Heart right ventricle (tissue), 16 donors: Measurements from ENCODE around the gene TPRKB. TPM values are rescaled to one million over a fixed set of nuclear protein-coding genes. Genes with fewer than 3 reads are reported as not detected.

Experiments used
- ATAC-seq, 8 donors: fragments of 200-7000 bp; cut with Tn5 transposase; one replicate each; pipeline ENCODE4 v1.9.1; 2020; ENCODE audit warnings: mild to moderate bottlenecking in 8 of 8, moderate library complexity in 8 of 8, moderate number of reproducible peaks in 1 of 8
- DNase-seq, 2 donors: peaks; one replicate each; pipeline ENCODE4 v3.0.0-alpha.2; 2020
- H3K27ac ChIP-seq, 10 donors: fragments of 200-600 bp; sonication (generic) in 2 of 10; one replicate each; pipeline versions ENCODE4 v1.5.0 to v1.8.0; 2020 to 2022; ENCODE audit warnings: mild to moderate bottlenecking in 3 of 10
- H3K27me3 ChIP-seq, 7 donors: fragments of 200-600 bp; one replicate each; pipeline ENCODE4 v1.8.0; 2021 to 2022; ENCODE audit warnings: mild to moderate bottlenecking in 2 of 7
- H3K36me3 ChIP-seq, 9 donors: fragments of 200-600 bp; sonication (generic) in 1 of 9; one replicate each; pipeline versions ENCODE4 v1.5.0 to v1.8.0; 2020 to 2022; ENCODE audit warnings: mild to moderate bottlenecking in 2 of 9
- H3K4me1 ChIP-seq, 9 donors: fragments of 200-600 bp; sonication (generic) in 1 of 9; one replicate each; pipeline versions ENCODE4 v1.5.0 to v1.8.0; 2020 to 2022; ENCODE audit warnings: mild to moderate bottlenecking in 4 of 9
- H3K4me3 ChIP-seq, 10 donors: fragments of 200-600 bp; sonication (generic) in 2 of 10; one replicate each; pipeline versions ENCODE4 v1.5.0 to v1.8.0; 2020 to 2022; ENCODE audit warnings: mild to moderate bottlenecking in 7 of 10, moderate library complexity in 2 of 10
- H3K9me3 ChIP-seq, 11 donors: fragments of 200-600 bp in 10 of 11; sonication (generic) in 2 of 11; one replicate each; pipeline versions ENCODE4 v1.5.0 to v1.8.0; 2013 to 2022; ENCODE audit warnings: mild to moderate bottlenecking in 2 of 11, control low read depth in 1 of 11, moderate library complexity in 1 of 11
- WGBS, 2 donors: extraction: QIAGEN DNeasy Blood & Tissue Kit; methylation state at CpG; one replicate each; pipeline ENCODE4 v1.1.7; 2013; ENCODE audit warnings: inconsistent platforms in 1 of 2; 5-methylcytosine and 5-hydroxymethylcytosine counted together
- intact Hi-C, 10 donors: fragments of 100-400 bp; cut with DNase I; formaldehyde crosslinking; loops; one replicate each; pipeline versions ENCODE4 v1.11.1 to v1.14.2; 2022
- polyA plus RNA-seq, 2 donors: library from polyadenylated mRNA; stranded (reverse); fragments of 200-250 nt; gene quantifications; one replicate each; pipeline ENCODE4 v1.2.3, GENCODE V29; 2013
- total RNA-seq, 10 donors: library from RNA; stranded (reverse); fragmentation: NEBNext Ultra II Directional in 3 of 10; extraction: Animal tissue kit (Norgen Biotek cat#: 25700) in 3 of 10; gene quantifications; one replicate each; pipeline versions ENCODE4 v1.2.1 to v1.2.4, GENCODE V29; 2021 to 2023
- TF ChIP-seq, protein P1 (sequence below), 9 donors: fragments of 200-600 bp; sonication (generic) in 2 of 9; IDR thresholded peaks; one replicate each; pipeline versions ENCODE4 v1.5.0 to v1.8.0; 2021 to 2022; ENCODE audit warnings: antibody characterized with exemption in 9 of 9, mild to moderate bottlenecking in 5 of 9, moderate library complexity in 1 of 9
- donor health status: Arrhythmogenic right ventricular cardiomyopathy.
- donor health status: ischemic (EF 13 %, LVEDD 7.1; RV severe dilation, severe dysfunction).
- donor health status: healthy with polysubstance abuse.
- donor health status: DM: no; HTN: yes; CAD: no.
- donor health status: DM: no; HTN: no; CAD: no.
- donor health status: ischemic (EF 25% LVEDD 6.9; RV normal size, moderate dysfunction).
- donor health status: ischemic (EF 25% LVEDD 5.7; RV mildly dilated, moderate dysfunction).
- donor health status: healthy.
- donor health status: DM: yes; HTN: yes; CAD: no.
- donor health status: Ischemic cardiomyopathy.
- donor health status: ischemic (EF 35%, LVEDD 5.7; RV mildly dilated, moderate dysfunction).
- donor health status: nonischemic (EF 11% LVEDD 7.7; RV severe dilation, severe dysfunction).
- donor health status: DM: yes; HTN: yes; CAD: no.
- donor health status: PGD.
- donor health status: ischemic (EF 29% LVEDD 5.4; RV normal size, mild dysfunction).
- donor health status: nonischemic (EF 23%, LVEDD 6.1; RV moderate dilation, normal function).

TPRKB gene
- total and polyA plus RNA-seq, 12 donors = 17.1 to 83.2 (median 20.8) TPM

- Histone ChIP-seq H3K4me3 (no peak overlapping the region), H3K9me3 (no peaks in the 10 kb centered on the region), H3K27ac (no peak overlapping the region), H3K36me3 (peaks cover 0 to 100% (median 61%) of the 10 kb centered on the region in 9 donors), H3K4me1 (peaks cover 0 to 12% (median 4%) of the 10 kb centered on the region in 9 donors), H3K27me3 (no peaks in the 10 kb centered on the region)
- intact Hi-C loops = loop anchor here in 2 of 10 donors (10.0 kb wide), 1 partner anchor 78 kb away; no protein-coding TSS in a partner anchor
- DNase-seq = no peak
- TF ChIP-seq, protein P1, sequence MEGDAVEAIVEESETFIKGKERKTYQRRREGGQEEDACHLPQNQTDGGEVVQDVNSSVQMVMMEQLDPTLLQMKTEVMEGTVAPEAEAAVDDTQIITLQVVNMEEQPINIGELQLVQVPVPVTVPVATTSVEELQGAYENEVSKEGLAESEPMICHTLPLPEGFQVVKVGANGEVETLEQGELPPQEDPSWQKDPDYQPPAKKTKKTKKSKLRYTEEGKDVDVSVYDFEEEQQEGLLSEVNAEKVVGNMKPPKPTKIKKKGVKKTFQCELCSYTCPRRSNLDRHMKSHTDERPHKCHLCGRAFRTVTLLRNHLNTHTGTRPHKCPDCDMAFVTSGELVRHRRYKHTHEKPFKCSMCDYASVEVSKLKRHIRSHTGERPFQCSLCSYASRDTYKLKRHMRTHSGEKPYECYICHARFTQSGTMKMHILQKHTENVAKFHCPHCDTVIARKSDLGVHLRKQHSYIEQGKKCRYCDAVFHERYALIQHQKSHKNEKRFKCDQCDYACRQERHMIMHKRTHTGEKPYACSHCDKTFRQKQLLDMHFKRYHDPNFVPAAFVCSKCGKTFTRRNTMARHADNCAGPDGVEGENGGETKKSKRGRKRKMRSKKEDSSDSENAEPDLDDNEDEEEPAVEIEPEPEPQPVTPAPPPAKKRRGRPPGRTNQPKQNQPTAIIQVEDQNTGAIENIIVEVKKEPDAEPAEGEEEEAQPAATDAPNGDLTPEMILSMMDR (IDR thresholded peaks at IDR 0.05) = no peak
- no peak for ATAC-seq
Observed at GRCh38 chr2:73772819-73773218, 35.7 kb upstream of the TPRKB start.

DNA sequence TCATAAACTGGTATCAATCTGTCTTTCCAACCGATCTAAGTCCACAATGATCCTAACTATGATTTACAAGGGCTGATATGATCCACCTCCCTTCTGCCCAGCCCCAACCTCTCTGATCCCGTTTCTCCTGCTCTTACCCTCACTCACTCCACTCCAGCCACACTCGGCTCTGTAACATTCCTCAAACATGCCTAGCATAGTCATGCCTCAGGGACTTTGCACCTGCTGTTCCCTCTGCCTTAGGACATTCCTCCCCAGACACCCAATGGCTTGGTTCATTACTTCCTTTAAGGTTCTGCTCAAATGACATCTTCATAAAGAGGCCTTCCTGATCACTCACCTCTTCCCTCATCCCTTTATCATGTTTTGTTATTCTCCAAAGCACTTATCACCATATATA, 33.6 kb upstream of the TPRKB start:
- no peak for DNase-seq
- WGBS, 2 donors = 82 to 92% methylated on average over 3 of the region's 3 CpGs
- H3K4me3 ChIP-seq = no peak overlapping the region
- H3K27ac ChIP-seq = no peak overlapping the region
- ATAC-seq = no peak
- intact Hi-C loops = loop anchor here in 2 of 10 donors (10.0 kb wide), 1 partner anchor 76 kb away; no protein-coding TSS in a partner anchor
- peaks cover 0 to 4% (median 0%) of the 10 kb centered on the region in 9 donors for H3K4me1 ChIP-seq
- H3K9me3 ChIP-seq = no peaks in the 10 kb centered on the region
- TF ChIP-seq, protein P1 (IDR thresholded peaks at IDR 0.05) = no peak
- no peaks in the 10 kb centered on the region for H3K27me3 ChIP-seq
- H3K36me3 ChIP-seq = peaks cover 0 to 100% (median 68%) of the 10 kb centered on the region in 9 donors

- ATAC-seq (no peak), DNase-seq (no peak)
- Histone ChIP-seq H3K4me1 (peaks cover 0 to 4% (median 0%) of the 10 kb centered on the region in 9 donors), H3K27ac (no peak overlapping the region), H3K27me3 (no peaks in the 10 kb centered on the region), H3K4me3 (no peak overlapping the region), H3K9me3 (no peaks in the 10 kb centered on the region), H3K36me3 (peaks cover 0 to 100% (median 77%) of the 10 kb centered on the region in 9 donors)
- TF ChIP-seq, protein P1 (IDR thresholded peaks at IDR 0.05) = no peak
- intact Hi-C loops = no loop called here
- WGBS, 2 donors = 95 to 96% methylated on average over 4 of the region's 4 CpGs
Observed at GRCh38 chr2:73766994-73767393, 29.8 kb upstream of the TPRKB start.

DNA sequence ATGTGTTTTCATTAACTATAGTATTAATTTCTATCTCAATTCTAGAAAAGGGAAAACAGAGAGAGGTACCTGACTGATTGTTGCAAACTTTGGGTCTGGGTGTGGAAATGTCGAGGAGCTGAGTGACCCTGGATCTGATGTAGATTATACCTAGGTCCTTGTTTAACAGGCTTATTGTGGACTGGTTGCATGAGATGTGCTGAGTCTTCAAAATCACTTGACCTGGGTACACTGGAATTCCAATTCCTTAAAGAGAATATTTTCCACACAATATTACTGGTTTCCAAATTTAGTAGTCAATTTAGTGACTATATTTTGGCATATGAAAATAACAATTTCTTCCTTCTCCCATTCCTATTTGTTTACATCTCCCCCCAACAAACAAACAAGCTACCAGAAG, 29.2 kb upstream of the TPRKB start:
- Histone ChIP-seq H3K36me3 (peaks cover 0 to 100% (median 80%) of the 10 kb centered on the region in 9 donors), H3K9me3 (no peaks in the 10 kb centered on the region), H3K4me3 (no peak overlapping the region), H3K27ac (no peak overlapping the region), H3K4me1 (peaks cover 0 to 4% (median 0%) of the 10 kb centered on the region in 9 donors), H3K27me3 (no peaks in the 10 kb centered on the region)
- TF ChIP-seq, protein P1 (IDR thresholded peaks at IDR 0.05) = no peak
- 98 to 100% methylated on average over 1 of the region's 1 CpG for WGBS, 2 donors
- no peak for ATAC-seq
- intact Hi-C loops = no loop called here
- no peak for DNase-seq
